ENCODE data around the gene EIF3A. TPM values are rescaled to one million over a fixed set of nuclear protein-coding genes. Genes with fewer than 3 reads are reported as not detected.

Gene EIF3A
- total RNA-seq, 2 donors from 2014 or later, result 93.8 to 155 TPM

DNA sequence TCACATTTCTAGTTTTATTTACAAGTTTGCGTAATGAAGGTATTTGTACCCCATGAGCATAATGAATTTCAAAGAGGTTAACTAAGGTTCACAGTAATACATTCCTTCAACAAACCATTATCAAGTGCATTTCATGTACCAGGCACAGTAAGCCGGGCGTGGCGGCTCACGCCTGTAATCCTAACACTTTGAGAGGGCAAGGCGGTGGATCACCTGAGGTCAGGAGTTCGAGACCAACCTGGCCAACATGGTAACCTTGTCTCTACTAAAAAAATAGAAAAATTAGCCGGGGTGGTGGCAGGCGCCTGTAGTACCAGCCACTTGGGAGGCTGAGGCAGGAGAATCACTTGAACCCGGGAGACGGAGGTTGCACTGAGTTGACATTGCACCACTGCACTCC, 4.3 kb upstream of the EIF3A start:
- H3K27me3 Mint-ChIP-seq, result no peaks in the 10 kb centered on the region
- no peak overlapping the region for H3K4me3 Mint-ChIP-seq
- no peak overlapping the region for H3K27ac Mint-ChIP-seq
- no peak for ATAC-seq (replicated peaks)
- H3K4me1 Mint-ChIP-seq, result peaks cover 16% of the 10 kb centered on the region
- no peaks in the 10 kb centered on the region for H3K9me3 Mint-ChIP-seq
- peaks cover 14% of the 10 kb centered on the region for H3K36me3 Mint-ChIP-seq (ENCODE audit: low read depth)

DNA sequence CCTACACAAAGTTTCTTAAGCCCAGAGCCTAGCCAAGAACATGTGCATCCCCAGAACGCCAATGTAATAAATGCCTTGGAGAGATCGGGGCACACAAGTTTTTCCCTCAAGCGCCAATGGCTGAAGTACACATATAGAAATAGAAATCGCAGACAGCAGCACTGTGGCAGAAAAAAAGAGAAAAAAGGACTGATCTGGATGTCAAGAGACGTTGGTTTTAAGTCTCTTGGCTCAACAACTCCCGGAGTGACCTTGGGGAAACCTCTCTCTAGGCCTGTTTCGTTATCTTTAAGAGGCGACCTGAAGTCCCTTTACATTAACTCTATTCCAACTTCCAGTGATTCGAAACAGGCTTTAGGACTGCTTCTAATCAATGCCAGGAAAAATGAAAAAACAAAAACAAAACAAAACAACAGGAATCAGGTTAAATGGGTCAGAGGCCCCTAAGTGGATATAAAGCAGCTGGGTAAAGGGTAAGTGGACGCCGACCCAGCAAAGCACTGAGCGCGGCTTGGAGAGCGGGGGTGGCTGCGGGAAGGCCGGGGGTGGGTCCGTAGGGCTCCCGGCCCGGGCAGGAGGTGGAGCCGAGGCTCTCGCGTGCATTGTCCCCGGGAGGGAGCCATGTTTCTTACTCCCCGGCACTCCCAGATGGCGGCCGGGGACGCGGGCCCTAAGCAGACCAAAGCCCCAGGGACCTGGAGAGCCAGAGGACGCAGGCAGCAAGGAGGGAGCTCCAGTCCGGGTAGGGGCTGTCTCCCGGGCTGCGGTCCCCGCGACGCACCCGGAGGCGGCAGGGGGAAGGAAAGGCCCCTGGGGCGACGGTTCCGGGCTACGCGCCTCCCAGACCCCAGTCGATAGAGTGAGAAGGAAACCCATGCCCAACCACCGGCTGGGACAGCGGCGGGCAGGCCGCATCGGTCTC, 757 bp downstream of the EIF3A start:
- Mint-ChIP-seq H3K4me1 (peaks cover 15% of the 10 kb centered on the region), H3K27me3 (no peaks in the 10 kb centered on the region), H3K27ac (peak overlapping the region; percentile 95), H3K36me3 (ENCODE audit: low read depth) (peaks cover 61% of the 10 kb centered on the region), H3K9me3 (no peaks in the 10 kb centered on the region), H3K4me3 (peak overlapping the region; percentile 100)
- ATAC-seq (replicated peaks), result peak; percentile 78

DNA sequence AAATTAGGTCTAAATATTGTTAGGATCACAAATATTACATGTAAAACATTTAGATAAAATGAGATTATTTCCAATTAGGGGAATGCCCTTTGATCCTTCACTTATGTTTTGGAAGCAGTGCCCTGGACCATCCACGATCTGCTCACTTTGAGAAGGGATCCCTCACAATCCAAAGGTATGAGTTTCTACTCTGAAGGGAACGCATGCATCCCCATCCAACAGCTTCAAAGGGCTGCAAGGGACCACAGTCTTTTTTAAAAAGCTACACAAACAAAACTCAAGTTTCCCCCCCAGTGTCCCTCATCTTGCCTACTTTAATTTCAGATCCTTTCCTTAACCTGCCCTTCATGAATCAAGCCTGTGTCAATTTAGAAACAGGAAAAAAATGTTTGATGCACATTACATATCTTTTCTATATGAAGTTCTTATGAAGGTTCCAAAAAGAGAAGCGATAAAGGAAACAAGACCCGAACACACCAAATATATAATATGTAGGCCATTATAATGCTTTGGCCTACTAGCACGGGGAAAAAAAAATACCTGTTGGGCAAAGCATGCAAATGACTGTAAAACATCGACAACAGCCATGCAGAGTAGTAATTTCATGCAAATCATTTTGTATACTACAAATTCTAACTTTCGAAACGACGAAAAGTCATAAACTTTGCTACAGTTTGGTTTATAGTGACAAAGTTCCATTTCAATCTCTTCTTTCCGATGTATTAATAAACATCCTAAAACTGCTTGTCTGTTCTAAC, 2.0 kb downstream of the EIF3A start:
- H3K27ac Mint-ChIP-seq, result peak overlapping the region; percentile 95
- peak overlapping the region; percentile 100 for H3K4me3 Mint-ChIP-seq
- H3K36me3 Mint-ChIP-seq (ENCODE audit: low read depth), result peaks cover 73% of the 10 kb centered on the region
- no peaks in the 10 kb centered on the region for H3K27me3 Mint-ChIP-seq
- no peaks in the 10 kb centered on the region for H3K9me3 Mint-ChIP-seq
- H3K4me1 Mint-ChIP-seq, result peaks cover 18% of the 10 kb centered on the region
- ATAC-seq (replicated peaks), result no peak

DNA sequence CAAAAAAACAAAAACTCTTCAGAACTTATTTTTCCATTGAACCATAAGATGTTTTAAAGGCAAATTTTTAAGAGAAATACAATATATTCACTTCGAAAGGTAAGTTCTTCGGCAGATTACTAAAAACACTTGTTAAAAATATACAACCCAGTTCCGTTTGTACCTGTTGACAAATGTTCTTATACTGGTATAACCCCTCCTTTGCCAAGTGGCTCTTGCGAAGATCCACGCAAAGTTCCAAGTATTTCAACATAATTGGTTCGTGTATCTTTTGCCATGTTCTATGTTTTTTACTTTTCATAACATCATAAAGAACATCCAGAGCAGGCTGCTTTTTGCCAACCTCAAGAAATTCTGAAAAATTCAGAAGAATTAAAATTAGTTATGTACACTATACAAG, 7.0 kb downstream of the EIF3A start:
- Mint-ChIP-seq H3K27me3 (no peaks in the 10 kb centered on the region), H3K9me3 (no peaks in the 10 kb centered on the region), H3K36me3 (ENCODE audit: low read depth) (peaks cover 95% of the 10 kb centered on the region), H3K27ac (peak overlapping the region; percentile 86), H3K4me1 (peaks cover 33% of the 10 kb centered on the region), H3K4me3 (peak overlapping the region; percentile 49)
- no peak for ATAC-seq (replicated peaks)

DNA sequence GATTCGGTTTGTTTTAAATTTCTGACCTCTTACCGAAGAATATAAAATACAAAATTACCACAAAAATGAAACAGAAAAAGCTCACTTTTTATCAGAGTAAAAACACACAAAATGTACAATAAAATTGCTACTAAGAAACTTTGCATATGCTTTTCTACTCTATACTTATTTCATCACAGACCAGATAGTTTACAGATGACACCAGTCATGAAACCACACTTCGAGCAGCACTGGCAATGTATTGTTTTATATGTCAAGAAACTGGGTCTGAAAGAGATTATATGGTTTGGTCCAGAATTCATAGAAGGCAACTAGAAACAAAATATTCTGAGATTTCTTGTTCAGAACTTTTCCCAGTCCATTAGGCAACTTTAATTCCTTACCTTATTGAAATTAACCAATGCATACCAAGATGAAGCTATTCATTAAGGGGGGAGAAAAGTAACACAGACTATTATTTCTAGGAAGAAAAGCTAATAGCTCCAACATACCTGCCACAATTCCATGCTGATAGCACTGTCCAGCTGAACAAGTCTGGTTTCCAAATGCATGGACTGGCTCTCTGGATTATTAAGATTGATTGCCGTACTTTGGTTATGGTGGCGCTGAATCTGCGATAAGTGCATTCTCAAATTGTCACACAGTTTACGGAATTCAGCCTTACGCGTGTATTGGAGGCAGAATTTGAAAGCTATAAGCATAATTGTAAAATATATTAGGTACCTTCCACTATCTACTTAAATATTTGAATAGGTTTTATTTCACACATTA, 10.0 kb downstream of the EIF3A start:
- H3K36me3 Mint-ChIP-seq (ENCODE audit: low read depth), result peaks cover 99% of the 10 kb centered on the region
- no peaks in the 10 kb centered on the region for H3K9me3 Mint-ChIP-seq
- no peaks in the 10 kb centered on the region for H3K27me3 Mint-ChIP-seq
- peak overlapping the region; percentile 78 for H3K27ac Mint-ChIP-seq
- no peak overlapping the region for H3K4me3 Mint-ChIP-seq
- H3K4me1 Mint-ChIP-seq, result peaks cover 21% of the 10 kb centered on the region
- peak; percentile 24 for ATAC-seq (replicated peaks)

DNA sequence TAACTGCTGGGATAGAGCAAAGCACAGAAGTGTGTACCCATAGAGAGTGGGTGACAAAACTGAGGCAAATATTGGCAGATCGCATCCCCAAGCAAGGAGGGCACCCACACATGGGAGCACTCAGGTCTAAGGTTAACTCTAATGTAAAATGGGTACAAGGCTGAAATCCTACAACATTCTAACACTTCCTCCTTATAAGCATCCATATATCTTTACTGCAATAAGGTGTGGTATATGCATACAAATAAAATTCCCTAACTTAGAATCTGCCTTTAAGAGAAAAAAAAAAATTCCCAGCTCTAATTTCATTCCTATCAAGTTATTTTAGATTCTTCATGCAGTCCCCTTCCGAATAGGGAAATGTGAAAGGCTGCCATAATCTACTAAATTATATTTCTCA, 18.7 kb downstream of the EIF3A start:
- H3K4me3 Mint-ChIP-seq, result no peak overlapping the region
- H3K27me3 Mint-ChIP-seq, result no peaks in the 10 kb centered on the region
- H3K4me1 Mint-ChIP-seq, result peaks cover 16% of the 10 kb centered on the region
- H3K27ac Mint-ChIP-seq, result peak overlapping the region; percentile 41
- H3K9me3 Mint-ChIP-seq, result no peaks in the 10 kb centered on the region
- H3K36me3 Mint-ChIP-seq (ENCODE audit: low read depth), result peaks cover 100% of the 10 kb centered on the region
- ATAC-seq (replicated peaks), result no peak

DNA sequence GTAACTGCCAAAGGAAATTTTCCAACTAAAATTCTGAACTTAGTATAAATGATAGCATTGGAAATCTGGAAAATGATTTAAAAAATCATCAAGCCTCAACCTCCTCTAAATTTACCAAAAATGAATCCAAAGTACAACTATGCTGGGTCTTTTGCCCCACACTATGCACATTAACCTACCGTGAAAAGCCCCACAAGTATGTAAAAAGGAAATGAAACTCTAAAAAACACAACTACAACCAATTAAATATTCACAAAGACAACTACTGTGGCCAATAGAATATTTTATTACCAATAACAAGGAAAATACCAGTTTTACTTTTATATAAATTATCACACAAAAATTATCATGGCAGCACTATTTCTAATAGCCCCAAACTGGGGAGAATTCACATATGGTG, 19.3 kb downstream of the EIF3A start:
- Mint-ChIP-seq H3K27me3 (no peaks in the 10 kb centered on the region), H3K4me3 (no peak overlapping the region), H3K36me3 (ENCODE audit: low read depth) (peaks cover 100% of the 10 kb centered on the region), H3K9me3 (no peaks in the 10 kb centered on the region), H3K4me1 (peaks cover 16% of the 10 kb centered on the region), H3K27ac (peak overlapping the region; percentile 41)
- ATAC-seq (replicated peaks), result no peak

DNA sequence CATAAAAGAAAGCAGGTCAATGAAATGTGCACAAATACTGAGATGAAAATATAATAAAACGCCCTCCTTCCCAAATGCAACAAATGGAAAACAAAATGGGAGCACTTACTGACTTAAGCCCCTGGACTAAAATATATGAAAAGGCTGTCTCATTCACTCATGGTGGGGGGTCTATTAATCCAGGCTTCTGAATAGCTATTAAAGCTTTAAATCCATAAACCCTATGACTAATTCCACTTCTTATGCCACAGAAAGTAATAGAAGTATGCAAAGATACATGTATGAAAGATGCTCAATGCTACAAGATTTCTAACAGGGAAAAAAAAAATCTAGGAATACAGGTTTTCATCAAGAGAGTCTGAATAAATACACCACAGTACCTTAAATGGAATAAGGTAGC, 20.5 kb downstream of the EIF3A start:
- Mint-ChIP-seq H3K4me3 (no peak overlapping the region), H3K9me3 (no peaks in the 10 kb centered on the region), H3K4me1 (peaks cover 15% of the 10 kb centered on the region), H3K36me3 (ENCODE audit: low read depth) (peaks cover 100% of the 10 kb centered on the region), H3K27me3 (no peaks in the 10 kb centered on the region), H3K27ac (no peak overlapping the region)
- no peak for ATAC-seq (replicated peaks)

DNA sequence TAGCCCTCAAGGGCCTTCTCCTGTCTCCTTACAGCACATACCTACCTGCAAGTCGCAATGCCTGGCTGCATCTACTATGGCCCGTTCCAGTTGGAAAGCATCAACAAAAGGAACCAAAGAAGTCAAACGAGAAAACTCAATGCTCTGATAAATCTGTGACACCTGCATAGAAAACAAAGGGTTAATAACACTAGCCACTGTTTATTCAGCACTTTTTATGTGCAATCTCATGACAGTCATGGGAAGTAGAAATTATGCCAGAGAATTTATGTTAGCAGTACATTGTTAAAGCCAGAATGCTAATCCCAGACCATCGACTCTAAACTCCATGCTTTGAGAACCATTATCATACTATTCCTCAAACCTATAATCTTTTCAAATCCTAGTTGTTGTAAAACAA, 21.1 kb downstream of the EIF3A start:
- peaks cover 12% of the 10 kb centered on the region for H3K4me1 Mint-ChIP-seq
- peaks cover 100% of the 10 kb centered on the region for H3K36me3 Mint-ChIP-seq (ENCODE audit: low read depth)
- no peak for ATAC-seq (replicated peaks)
- H3K4me3 Mint-ChIP-seq, result no peak overlapping the region
- H3K27ac Mint-ChIP-seq, result no peak overlapping the region
- no peaks in the 10 kb centered on the region for H3K27me3 Mint-ChIP-seq
- no peaks in the 10 kb centered on the region for H3K9me3 Mint-ChIP-seq

DNA sequence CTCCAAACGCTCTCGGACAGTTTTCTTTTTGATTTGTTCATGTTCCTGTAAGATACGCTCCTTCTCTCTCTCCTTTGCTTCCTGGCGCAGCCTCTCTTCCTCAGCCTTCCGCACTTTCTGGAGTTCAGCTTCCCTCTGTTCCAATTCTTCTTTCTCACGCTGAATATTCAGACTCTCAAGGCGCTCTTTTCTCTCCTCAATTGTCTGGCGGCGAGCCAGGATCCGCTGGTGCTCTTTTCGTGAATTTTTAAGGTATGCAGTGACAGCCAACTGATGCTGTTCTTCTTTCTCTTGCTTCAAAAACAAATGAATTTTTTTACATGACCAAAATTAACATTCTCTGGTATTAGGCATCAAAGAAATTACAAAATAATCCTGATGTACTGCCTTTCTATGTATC, 22.6 kb downstream of the EIF3A start:
- H3K27me3 Mint-ChIP-seq, result no peaks in the 10 kb centered on the region
- no peaks in the 10 kb centered on the region for H3K9me3 Mint-ChIP-seq
- no peak for ATAC-seq (replicated peaks)
- no peak overlapping the region for H3K4me3 Mint-ChIP-seq
- peaks cover 100% of the 10 kb centered on the region for H3K36me3 Mint-ChIP-seq (ENCODE audit: low read depth)
- peaks cover 9% of the 10 kb centered on the region for H3K4me1 Mint-ChIP-seq
- H3K27ac Mint-ChIP-seq, result no peak overlapping the region

DNA sequence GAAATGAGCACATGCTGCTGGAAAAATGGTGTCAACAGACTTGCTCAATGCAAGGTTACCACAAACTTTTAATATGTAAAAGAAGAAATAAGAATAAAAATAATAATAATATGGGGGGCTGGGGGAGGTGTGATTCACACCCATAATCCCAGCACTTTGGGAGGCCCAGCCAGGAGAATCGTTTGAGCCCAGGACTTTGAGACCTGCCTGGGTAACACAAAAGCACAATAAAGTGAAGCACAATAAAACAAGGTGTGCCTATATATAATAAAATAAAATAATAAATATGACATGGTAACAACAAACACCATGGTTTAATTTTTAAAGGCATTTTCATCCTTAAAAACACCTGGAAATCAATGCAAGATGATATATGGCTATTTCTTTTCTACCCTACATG, 25.1 kb downstream of the EIF3A start:
- Mint-ChIP-seq H3K4me1 (peaks cover 10% of the 10 kb centered on the region), H3K4me3 (no peak overlapping the region), H3K9me3 (no peaks in the 10 kb centered on the region), H3K27ac (no peak overlapping the region), H3K27me3 (no peaks in the 10 kb centered on the region), H3K36me3 (ENCODE audit: low read depth) (peaks cover 100% of the 10 kb centered on the region)
- no peak for ATAC-seq (replicated peaks)

DNA sequence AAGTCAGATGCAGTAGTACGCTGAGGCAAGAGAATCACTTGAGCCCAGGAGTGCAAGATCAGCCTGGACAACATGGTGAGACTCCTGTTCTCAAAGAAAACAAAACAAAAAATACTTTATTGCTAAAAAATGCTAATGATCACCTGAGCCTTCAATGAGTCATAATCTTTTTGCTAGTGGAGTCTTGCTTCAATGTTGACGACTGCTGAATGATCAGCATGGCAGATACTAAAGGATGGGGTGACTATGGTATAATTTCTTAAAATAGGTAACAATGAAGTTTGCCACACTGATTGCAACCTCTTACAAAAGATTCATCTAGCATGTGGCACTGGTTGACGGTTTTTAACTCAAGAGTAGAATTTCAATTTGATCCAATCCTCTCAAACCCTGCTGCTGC, 28.8 kb downstream of the EIF3A start:
- no peaks in the 10 kb centered on the region for H3K27me3 Mint-ChIP-seq
- H3K27ac Mint-ChIP-seq, result no peak overlapping the region

DNA sequence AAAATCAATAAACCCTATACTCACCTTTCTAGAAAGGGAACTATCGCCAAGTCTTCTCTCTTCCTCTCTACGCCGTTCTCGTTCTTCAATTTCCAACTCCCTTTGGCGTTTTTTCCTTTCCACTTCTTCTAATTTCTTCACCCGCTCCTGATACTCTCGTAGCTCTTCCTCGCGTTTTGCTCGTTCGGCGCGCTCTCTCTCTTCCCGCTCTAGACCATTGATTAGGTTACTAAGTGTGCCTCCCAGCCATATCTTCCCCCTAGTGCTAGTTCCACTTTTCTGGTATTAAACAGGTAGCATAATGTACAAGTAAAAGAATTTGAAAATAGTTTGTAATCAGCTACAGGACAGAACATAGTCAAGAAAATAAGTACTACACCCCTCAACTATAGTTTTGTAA, 30.8 kb downstream of the EIF3A start:
- peaks cover 100% of the 10 kb centered on the region for H3K36me3 Mint-ChIP-seq (ENCODE audit: low read depth)
- no peak for ATAC-seq (replicated peaks)
- H3K27me3 Mint-ChIP-seq, result no peaks in the 10 kb centered on the region
- no peaks in the 10 kb centered on the region for H3K9me3 Mint-ChIP-seq
- H3K27ac Mint-ChIP-seq, result no peak overlapping the region
- H3K4me3 Mint-ChIP-seq, result no peak overlapping the region
- H3K4me1 Mint-ChIP-seq, result peaks cover 19% of the 10 kb centered on the region

More for the DNA sequence above, 28.8 kb downstream of the EIF3A start:
- Mint-ChIP-seq H3K36me3 (ENCODE audit: low read depth) (peaks cover 100% of the 10 kb centered on the region), H3K9me3 (no peaks in the 10 kb centered on the region), H3K4me3 (no peak overlapping the region), H3K4me1 (peaks cover 10% of the 10 kb centered on the region)
- no peak for ATAC-seq (replicated peaks)

DNA sequence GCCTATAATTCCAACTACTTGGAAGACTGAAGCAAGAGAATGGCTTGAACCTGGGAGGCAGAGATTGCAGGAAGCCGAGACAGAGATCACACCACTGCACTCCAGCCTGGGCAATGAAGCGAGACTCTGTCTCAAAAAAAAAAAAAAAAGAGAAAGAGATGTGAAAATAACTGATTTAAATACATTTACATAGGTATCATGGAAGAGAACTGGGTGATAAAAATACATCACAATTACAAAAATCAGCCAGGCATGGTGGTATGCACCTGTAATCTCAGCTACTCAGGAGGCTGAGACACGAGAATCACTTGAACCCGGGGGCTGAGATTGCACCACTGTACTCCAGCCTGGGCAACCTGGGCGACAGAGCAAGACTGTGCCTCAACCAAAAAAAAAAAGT, 31.3 kb downstream of the EIF3A start:
- Mint-ChIP-seq H3K4me3 (no peak overlapping the region), H3K27ac (no peak overlapping the region), H3K9me3 (no peaks in the 10 kb centered on the region), H3K36me3 (ENCODE audit: low read depth) (peaks cover 100% of the 10 kb centered on the region), H3K4me1 (peaks cover 19% of the 10 kb centered on the region), H3K27me3 (no peaks in the 10 kb centered on the region)
- ATAC-seq (replicated peaks), result no peak
